ENCODE data around the gene TRAIP.
"Not testable (repeated sequence)": the region's sequence is repeated elsewhere in the genome, so short reads cannot be mapped to it uniquely, and the experiment has no call there.

TRAIP gene

GRCh38 chr3:49790626-49791411, 65.5 kb downstream of the TRAIP start:
- DNase-seq = no peak

DNA sequence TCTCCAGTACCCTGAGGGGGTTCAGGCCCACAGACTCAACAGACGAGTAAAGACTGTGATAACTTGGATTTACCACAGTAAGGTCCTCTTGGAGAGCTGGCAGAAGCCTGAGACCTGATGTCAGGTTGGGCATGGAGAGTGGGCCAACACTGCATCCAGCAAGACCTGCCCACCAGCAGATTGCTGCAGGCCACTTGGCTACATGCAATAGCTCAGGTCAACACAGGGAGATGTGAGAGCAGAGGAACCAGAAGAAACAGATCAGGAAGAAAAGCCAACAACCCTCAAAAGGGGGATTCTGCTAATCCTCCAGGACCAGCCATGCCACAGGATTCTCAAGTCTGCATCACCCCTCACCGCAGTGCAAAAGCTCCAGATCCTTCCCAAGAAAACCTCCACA, 68.3 kb downstream of the TRAIP start:
- DNase-seq = no peak

- DNase-seq = no peak
Measured at GRCh38 chr3:49787536-49787935, 68.8 kb downstream of the TRAIP start.

- DNase-seq = no peak
Measured at GRCh38 chr3:49787182-49787464, 69.2 kb downstream of the TRAIP start.

GRCh38 chr3:49786357-49787181, 69.8 kb downstream of the TRAIP start, which contains the start of gene IP6K1:
Gene IP6K1 (minus strand): TSS chr3:49786542. CDS start chr3:49748040, 38,502 bp downstream.
- DNase-seq = peak; percentile 99 to 100

DNA sequence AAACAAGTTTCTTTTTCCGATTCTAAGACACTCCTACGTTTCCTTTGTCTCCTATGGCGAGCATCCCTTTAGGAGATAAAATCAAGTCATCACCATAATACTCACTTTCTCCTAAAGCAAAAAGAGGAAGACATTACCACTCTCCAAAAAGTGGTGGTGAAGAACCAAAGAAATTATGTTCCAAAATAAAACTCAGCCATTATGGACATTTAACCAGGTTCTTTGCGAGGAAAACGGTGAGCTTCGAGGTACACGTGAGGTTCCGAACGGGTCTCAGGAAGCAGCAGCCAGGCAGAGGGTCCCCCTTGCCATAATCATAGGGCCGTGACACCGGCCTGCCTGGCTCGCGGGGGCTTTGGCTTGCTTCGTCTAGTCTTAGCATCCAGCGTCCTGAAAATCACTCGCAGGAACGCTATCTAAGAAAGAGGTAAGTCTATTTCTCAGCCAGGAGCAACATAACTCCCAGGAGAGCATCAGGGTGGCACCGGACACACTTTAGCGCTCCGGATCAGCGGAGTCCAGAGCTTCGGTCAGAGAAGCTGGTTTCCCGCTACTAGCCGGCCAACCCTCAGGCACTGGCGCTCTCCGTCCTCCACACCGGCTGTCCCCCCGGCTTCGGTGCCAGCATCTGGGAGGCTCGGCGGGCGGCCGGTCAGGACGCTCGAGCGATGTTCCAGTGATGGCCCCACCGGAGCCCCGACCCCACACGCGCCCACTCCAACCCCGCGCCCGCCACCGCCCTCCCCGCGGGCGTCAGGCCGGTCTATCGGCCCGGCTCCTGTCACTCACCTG, 70.6 kb downstream of the TRAIP start:
- peak in 1 of 2 experiments; percentile 14 for DNase-seq

DNA sequence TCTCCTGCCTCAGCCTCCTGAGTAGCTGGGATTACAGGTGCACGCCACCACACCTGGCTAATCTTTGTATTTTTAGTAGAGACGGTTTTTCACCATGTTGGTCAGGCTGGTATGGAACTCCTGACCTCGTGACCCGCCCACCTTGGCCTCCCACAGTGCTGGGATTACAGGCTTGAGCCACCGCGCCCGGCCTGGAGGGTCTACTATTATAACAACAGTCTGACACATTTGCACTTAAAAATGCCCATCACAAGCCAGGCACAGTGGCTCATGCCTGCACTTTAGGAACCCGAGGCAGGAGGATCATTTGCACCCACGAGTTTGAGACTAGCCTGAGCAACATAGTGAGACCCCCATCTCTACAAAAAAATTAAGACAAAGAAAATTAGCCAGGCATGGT, 74.1 kb downstream of the TRAIP start:
- DNase-seq = not testable (repeated sequence)

DNA sequence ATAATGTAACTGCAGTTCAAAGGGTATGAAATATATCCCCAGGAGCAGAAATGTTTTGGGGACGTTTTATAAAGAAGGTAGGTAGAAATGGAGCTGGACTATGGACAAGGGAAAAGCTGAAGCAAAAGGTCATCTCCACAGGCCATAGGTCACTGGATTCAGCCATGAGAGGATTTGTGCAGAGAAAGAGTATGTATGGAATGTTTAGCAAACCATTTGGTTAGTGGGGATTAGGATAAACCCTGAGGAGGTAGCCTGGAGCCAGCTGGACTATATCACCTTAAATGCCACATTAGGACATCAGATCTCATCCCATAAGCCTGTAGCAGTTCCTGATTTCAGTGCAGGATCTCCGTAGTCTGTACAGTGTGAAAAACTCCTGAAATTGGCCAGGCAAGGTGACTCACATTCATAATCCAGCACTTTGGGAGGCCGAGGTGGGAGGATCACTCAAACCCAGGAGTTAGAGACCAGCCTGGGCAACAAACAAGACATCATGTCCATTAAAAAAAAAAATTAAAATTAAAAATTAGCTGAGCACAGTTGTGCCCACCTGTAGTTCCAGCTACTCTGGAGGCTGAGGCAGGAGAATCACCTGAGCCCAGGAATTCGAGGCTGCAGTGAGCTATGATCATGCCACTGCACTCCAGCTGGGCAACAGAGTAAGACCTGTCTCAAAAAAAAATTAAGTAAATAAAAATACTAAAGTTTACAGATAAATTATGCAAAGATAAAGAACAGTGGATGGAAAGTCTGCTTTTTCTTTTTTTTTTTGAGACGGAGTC, 74.8 kb downstream of the TRAIP start:
- no peak for DNase-seq

DNA sequence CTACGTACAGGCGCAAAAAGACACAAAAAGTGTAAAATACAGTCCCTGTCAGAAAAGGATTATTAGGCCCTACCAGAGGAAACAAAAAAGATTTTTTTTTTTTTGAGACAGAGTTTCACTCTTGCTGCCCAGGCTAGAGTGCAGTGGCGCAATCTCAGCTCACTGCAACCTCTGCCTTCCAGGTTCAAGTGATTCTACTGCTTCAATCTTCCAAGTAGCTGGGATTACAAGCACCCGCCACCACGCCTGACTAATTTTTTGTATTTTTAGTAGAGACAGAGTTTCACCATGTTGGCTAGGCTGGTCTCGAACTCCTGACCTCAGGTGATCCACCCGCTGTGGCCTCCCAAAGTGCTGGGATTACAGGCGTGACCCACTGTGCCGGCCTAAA, 75.4 kb downstream of the TRAIP start:
- not testable (repeated sequence) for DNase-seq

GRCh38 chr3:49780080-49780974, 76.0 kb downstream of the TRAIP start:
- no peak for DNase-seq

- DNase-seq = no peak
Measured at GRCh38 chr3:49779358-49780079, 76.8 kb downstream of the TRAIP start.
